HCT116 (cell line): ENCODE results near the gene IRF2BP2. TPM values are rescaled to one million over a fixed set of nuclear protein-coding genes. Genes with fewer than 3 reads are reported as not detected.

ENCODE experiments used
- ATAC-seq: fragments of 200-7000 bp; cut with Tn5 transposase; 2 replicates; pipeline ENCODE4 v1.9.1; 2020; ENCODE audit warnings: mild to moderate bottlenecking, moderate library complexity
- BruUV-seq: library from RNA; stranded (reverse); fragments of 400-500 nt; replicated peaks from 2 replicates; lab custom pipeline; 2021; lab: Mats Ljungman, UMichigan
- CTCF ChIA-PET: fragments of 300-600 bp; sonication (Branson Sonifier 250); formaldehyde crosslinking; loops from one replicate; lab custom pipeline; 2021; ENCODE audit warnings: antibody characterized with exemption; lab: Charles Lee
- POLR2A ChIA-PET: fragments of 300-600, 350-600 bp; sonication (Branson Sonifier 250); formaldehyde crosslinking; loops from one replicate; lab custom pipeline; 2021; ENCODE audit warnings: antibody characterized with exemption; lab: Charles Lee
- RAD21 ChIA-PET, 2 experiments: fragments of 300-600 bp; sonication (Branson Sonifier 250); formaldehyde crosslinking; loops; one replicate each; lab custom pipeline; 2023; ENCODE audit warnings: low total read pairs in 2 of 2; ENCODE audit not compliant: uncharacterized antibody in 2 of 2, unreplicated experiment in 2 of 2, low non-redundant PET in 1 of 2; lab: Charles Lee
- DNase-seq: peaks from one replicate; pipeline ENCODE4 v3.0.0-alpha.2; 2010; ENCODE audit warnings: low read depth, low spot score
- H2AFZ ChIP-seq: fragments of 200-600 bp; shearing (Covaris generic), sonication (generic); 2 replicates; pipeline ENCODE4 v1.6.1; 2017; ENCODE audit warnings: low read depth, mixed run types, mixed read lengths, antibody characterized with exemption, low read length; ENCODE audit not compliant: poor library complexity, severe bottlenecking
- H3K27ac ChIP-seq: 2 replicates; pipeline ENCODE4 v1.5.1; 2012; ENCODE audit warnings: low read depth, low read length
- H3K27me3 ChIP-seq: fragments of 200-600 bp; sonication (generic); 2 replicates; pipeline ENCODE4 v1.6.1; 2016; ENCODE audit warnings: mixed run types, low read length, mixed read lengths; ENCODE audit not compliant: insufficient read depth
- H3K36me3 ChIP-seq, 2 experiments: fragments of 200-500 bp in 1 of 2; fragments of 200-600 bp in 1 of 2; sonication (Bioruptor generic) in 1 of 2; sonication (generic) in 1 of 2; 2 replicates each; pipeline versions ENCODE4 v1.5.1 to v1.6.1; 2014 to 2016; ENCODE audit warnings: low read length in 2 of 2, inconsistent platforms in 1 of 2, mixed read lengths in 1 of 2, mixed run types in 1 of 2; ENCODE audit not compliant: insufficient read depth in 2 of 2, control insufficient read depth in 1 of 2
- H3K4me1 ChIP-seq, 2 experiments: fragments of 200-600 bp in 1 of 2; sonication (generic) in 1 of 2; 2 replicates each; pipeline versions ENCODE4 v1.5.1 to v1.6.1; 2012 to 2017; ENCODE audit warnings: low read length in 2 of 2, inconsistent platforms in 1 of 2, mild to moderate bottlenecking in 1 of 2, mixed read lengths in 1 of 2, mixed run types in 1 of 2, moderate library complexity in 1 of 2; ENCODE audit not compliant: insufficient read depth in 2 of 2, control insufficient read depth in 1 of 2
- H3K4me2 ChIP-seq: fragments of 200-600 bp; sonication (generic); 2 replicates; pipeline ENCODE4 v1.6.1; 2017; ENCODE audit warnings: mixed run types, low read length, mixed read lengths
- H3K4me3 ChIP-seq, 2 experiments: fragments of 200-600 bp in 1 of 2; sonication (generic) in 1 of 2; replicated peaks in 1 of 2; 2 replicates each; pipeline ENCODE4 v1.5.1; 2011 to 2016; ENCODE audit warnings: low read length in 2 of 2, control low read depth in 1 of 2, low read depth in 1 of 2, mild to moderate bottlenecking in 1 of 2, mixed read lengths in 1 of 2, mixed run types in 1 of 2
- H3K79me2 ChIP-seq: fragments of 200-600 bp; sonication (generic); 2 replicates; pipeline ENCODE4 v1.6.1; 2017; ENCODE audit warnings: mild to moderate bottlenecking, mixed run types, low read length, moderate library complexity, mixed read lengths; ENCODE audit not compliant: insufficient read depth
- H3K9ac ChIP-seq: fragments of 200-600 bp; sonication (generic); 2 replicates; pipeline ENCODE4 v1.6.1; 2016; ENCODE audit warnings: low read length, mixed read lengths
- H3K9me2 ChIP-seq: fragments of 200-600 bp; sonication (generic), shearing (Covaris generic); 2 replicates; pipeline ENCODE4 v1.6.1; 2017; ENCODE audit warnings: mixed run types, mild to moderate bottlenecking, moderate library complexity; ENCODE audit not compliant: insufficient read depth
- H3K9me3 ChIP-seq, 2 experiments: fragments of 200-500 bp in 1 of 2; fragments of 200-600 bp in 1 of 2; sonication (Bioruptor generic) in 1 of 2; sonication (generic) in 1 of 2; 2 replicates each; pipeline ENCODE4 v1.6.1; 2014 to 2017; ENCODE audit warnings: low read length in 2 of 2, mixed read lengths in 2 of 2, inconsistent platforms in 1 of 2, low read depth in 1 of 2, mild to moderate bottlenecking in 1 of 2, mixed run types in 1 of 2, moderate library complexity in 1 of 2; ENCODE audit not compliant: control insufficient read depth in 1 of 2, insufficient read depth in 1 of 2
- H4K20me1 ChIP-seq: fragments of 200-600 bp; sonication (generic), shearing (Covaris generic); 2 replicates; pipeline ENCODE4 v1.6.1; 2017; ENCODE audit warnings: mixed run types, mild to moderate bottlenecking, moderate library complexity; ENCODE audit not compliant: insufficient read depth
- ATF3 ChIP-seq: IDR thresholded peaks from 2 replicates; pipeline ENCODE4 v1.6.1; 2012
- POLR2A ChIP-seq: IDR thresholded peaks from 2 replicates; pipeline ENCODE4 v1.7.0; 2011; ENCODE audit warnings: borderline replicate concordance; ENCODE audit not compliant: insufficient read depth, insufficient read length; ENCODE audit errors: extremely low read depth
- POLR2AphosphoS5 ChIP-seq: IDR thresholded peaks from 2 replicates; pipeline ENCODE4 v1.6.1; 2011; ENCODE audit warnings: mild to moderate bottlenecking, low read depth, low read length, moderate library complexity
- RAD21 ChIP-seq: IDR thresholded peaks from 2 replicates; pipeline ENCODE4 v1.6.1; 2012; ENCODE audit warnings: low read depth, mild to moderate bottlenecking
- ZFX ChIP-seq: fragments of 450-650 bp; IDR thresholded peaks from 2 replicates; pipeline ENCODE4 v1.6.1; 2017
- ZNF274 ChIP-seq: fragments of 200-500 bp; sonication (Bioruptor generic); IDR thresholded peaks from 2 replicates; pipeline ENCODE4 v1.6.1; 2014; ENCODE audit warnings: mild to moderate bottlenecking, low read depth, low read length, inconsistent platforms
- intact Hi-C: fragments of 100-400 bp; cut with micrococcal nuclease; formaldehyde crosslinking; loops from 2 replicates; pipeline ENCODE4 v1.10.0; 2022
- total RNA-seq: library from RNA; stranded (reverse); gene quantifications from one replicate; pipeline ENCODE4 v1.2.1, GENCODE V29; 2021; ENCODE audit not compliant: unreplicated experiment

IRF2BP2 gene
- total RNA-seq, 1 experiment from 2014 or later, result 61.3 TPM

GRCh38 chr1:234611847-234612351, 1.9 kb upstream of the IRF2BP2 start:
- peak overlapping the region; percentile 98 for H3K4me2 ChIP-seq
- intact Hi-C loops, result loop anchor here (1.0 to 5.0 kb wide), 4 partner anchors 112 to 385 kb away; no protein-coding TSS in a partner anchor
- TF ChIP-seq POLR2AphosphoS5, result peak; percentile 17; the same call in 1 of the 2 replicates
- no peak for TF ChIP-seq RAD21
- TF ChIP-seq, all 23 proteins: peak for 1
- BruUV-seq, result no TSS peak
- ChIA-PET CTCF (interaction anchor here (0.8 to 1.8 kb wide), 2 partner anchors 113 to 472 kb away, joined by 4 to 6 read pairs; no protein-coding TSS in a partner anchor), RAD21 (interaction anchor here (1.2 to 1.9 kb wide), 2 partner anchors 112 to 468 kb away, joined by 3 to 5 read pairs; no protein-coding TSS in a partner anchor), POLR2A (interaction anchor here (0.6 to 4.2 kb wide), 15 partner anchors 8 to 472 kb away, joined by 3 to 46 read pairs (median 6); no protein-coding TSS in a partner anchor)
- Histone ChIP-seq H4K20me1 (no peaks in the 10 kb centered on the region), H3K79me2 (peaks cover 20% of the 10 kb centered on the region), H3K27me3 (no peaks in the 10 kb centered on the region), H3K4me1 (peaks cover 35 to 58% of the 10 kb centered on the region in 2 experiments), H3K9me3 (no peaks in the 10 kb centered on the region), H3K9ac (peak overlapping the region; percentile 93), H2AFZ (no peak overlapping the region), H3K36me3 (peaks cover 0 to 10% of the 10 kb centered on the region in 2 experiments; a peak in 1 of 4 replicates), H3K9me2 (no peaks in the 10 kb centered on the region), H3K4me3 (peak overlapping the region in 1 of 2 experiments; percentile 64; a peak in 2 of 4 replicates), H3K27ac (peak overlapping the region; percentile 89)
- no peak for DNase-seq
- ATAC-seq, result no peak

- ChIA-PET CTCF (interaction anchor here (0.8 to 1.8 kb wide), 2 partner anchors 112 to 473 kb away, joined by 4 to 6 read pairs; no protein-coding TSS in a partner anchor), POLR2A (interaction anchor here (0.8 to 4.2 kb wide), 12 partner anchors 7 to 473 kb away, joined by 3 to 46 read pairs (median 6); no protein-coding TSS in a partner anchor)
- peak overlapping the region; percentile 27 to 64 for H3K4me3 ChIP-seq
- TSS peak; percentile 77 for BruUV-seq
- peaks cover 0 to 10% of the 10 kb centered on the region in 2 experiments; a peak in 1 of 4 replicates for H3K36me3 ChIP-seq
- peak overlapping the region; percentile 98 for H3K4me2 ChIP-seq
- TF ChIP-seq POLR2A (peak; percentile 72), POLR2AphosphoS5 (peak; percentile 67), ZNF274 (no peak), ATF3 (no peak), ZFX (peak; percentile 41; the same call in 1 of the 2 replicates)
- TF ChIP-seq, all 23 proteins: peak for 3
- H3K27ac ChIP-seq, result peak overlapping the region; percentile 89
- peaks cover 26% of the 10 kb centered on the region for H3K79me2 ChIP-seq
- H3K4me1 ChIP-seq, result peaks cover 39 to 63% of the 10 kb centered on the region in 2 experiments
- intact Hi-C loops, result loop anchor here (1.0 to 5.0 kb wide), 3 partner anchors 113 to 371 kb away; no protein-coding TSS in a partner anchor
- H3K9me3 ChIP-seq, result no peaks in the 10 kb centered on the region
- H2AFZ ChIP-seq, result no peak overlapping the region
- H3K27me3 ChIP-seq, result no peaks in the 10 kb centered on the region
- DNase-seq (peak; percentile 77), ATAC-seq (peak; percentile 58)
- RAD21 ChIA-PET, result interaction anchor here (0.7 to 1.9 kb wide), 3 partner anchors 112 to 468 kb away, joined by 3 to 5 read pairs (median 3); no protein-coding TSS in a partner anchor
- H3K9ac ChIP-seq, result peak overlapping the region; percentile 93
- no peaks in the 10 kb centered on the region for H4K20me1 ChIP-seq
- H3K9me2 ChIP-seq, result no peaks in the 10 kb centered on the region
These were observed 1.4 kb upstream of the IRF2BP2 start for GRCh38 chr1:234611225-234611846.
